ENCODE data around the gene CLMP. TPM values are rescaled to one million over a fixed set of nuclear protein-coding genes. Genes with fewer than 3 reads are reported as not detected.
"Not testable (repeated sequence)": the region's sequence is repeated elsewhere in the genome, so short reads cannot be mapped to it uniquely, and the experiment has no call there.

CLMP gene
- total and polyA plus RNA-seq, 4 donors = 12.9 to 33.8 (median 21.4) TPM

- 77% methylated on average over 4 of the region's 8 CpGs for WGBS (ENCODE audit: insufficient coverage)
- not testable (repeated sequence) for H3K27ac ChIP-seq (ENCODE audit: low read depth, low read length); H3K27me3 ChIP-seq (ENCODE audit: control insufficient read depth, insufficient read depth, low read length); DNase-seq (ENCODE audit: low read depth in 4 of 6, low spot score in 6 of 6); H3K9me3 ChIP-seq (ENCODE audit: control insufficient read depth, insufficient read depth, low read length); H3K4me1 ChIP-seq (ENCODE audit: control insufficient read depth, insufficient read depth, low read length); H3K36me3 ChIP-seq (ENCODE audit: control insufficient read depth, insufficient read depth, low read length); H3K4me3 ChIP-seq (ENCODE audit: low read depth, low read length)
Measured at GRCh38 chr11:123132034-123132766, 62.8 kb downstream of the CLMP start.

DNA sequence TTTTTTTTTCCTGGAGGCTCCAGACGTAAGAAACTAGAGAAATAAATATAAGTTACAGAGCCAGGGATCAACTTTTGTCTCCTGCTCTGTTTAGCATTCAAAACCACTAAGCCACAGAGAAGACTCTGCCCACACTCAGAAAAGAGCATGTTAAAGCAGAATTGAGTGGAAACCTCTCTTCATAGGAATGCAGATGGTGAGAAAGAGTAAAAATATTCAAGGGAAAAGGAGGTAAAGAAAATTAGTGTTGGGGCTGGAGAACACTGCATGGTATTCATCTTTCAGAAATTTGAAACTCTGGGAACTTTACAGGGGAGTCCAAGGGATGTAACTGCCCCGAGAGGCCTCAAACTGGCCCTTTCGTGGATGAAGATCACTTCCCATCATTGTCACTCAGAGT, 65.1 kb downstream of the CLMP start:
- no peak overlapping the region for H3K4me3 ChIP-seq (ENCODE audit: low read depth, low read length)
- DNase-seq (ENCODE audit: low read depth in 4 of 6, low spot score in 6 of 6) = no peak
- H3K9me3 ChIP-seq (ENCODE audit: control insufficient read depth, insufficient read depth, low read length) = no peaks in the 10 kb centered on the region
- 70% methylated on average over 2 of the region's 3 CpGs for WGBS (ENCODE audit: insufficient coverage)
- no peak overlapping the region for H3K27ac ChIP-seq (ENCODE audit: low read depth, low read length)
- H3K36me3 ChIP-seq (ENCODE audit: control insufficient read depth, insufficient read depth, low read length) = no peaks in the 10 kb centered on the region
- no peaks in the 10 kb centered on the region for H3K27me3 ChIP-seq (ENCODE audit: control insufficient read depth, insufficient read depth, low read length)
- peaks cover 4% of the 10 kb centered on the region for H3K4me1 ChIP-seq (ENCODE audit: control insufficient read depth, insufficient read depth, low read length)

- Histone ChIP-seq H3K27ac (ENCODE audit: low read depth, low read length) (no peak overlapping the region), H3K9me3 (ENCODE audit: control insufficient read depth, insufficient read depth, low read length) (no peaks in the 10 kb centered on the region), H3K27me3 (ENCODE audit: control insufficient read depth, insufficient read depth, low read length) (no peaks in the 10 kb centered on the region), H3K4me1 (ENCODE audit: control insufficient read depth, insufficient read depth, low read length) (peaks cover 1% of the 10 kb centered on the region), H3K36me3 (ENCODE audit: control insufficient read depth, insufficient read depth, low read length) (no peaks in the 10 kb centered on the region), H3K4me3 (ENCODE audit: low read depth, low read length) (no peak overlapping the region)
- WGBS (ENCODE audit: insufficient coverage) = 90% methylated on average over 1 of the region's 3 CpGs
- no peak for DNase-seq (ENCODE audit: low read depth in 4 of 6, low spot score in 6 of 6)
Measured at GRCh38 chr11:123125169-123125568, 69.9 kb downstream of the CLMP start.

- Histone ChIP-seq H3K36me3 (ENCODE audit: control insufficient read depth, insufficient read depth, low read length) (no peaks in the 10 kb centered on the region), H3K9me3 (ENCODE audit: control insufficient read depth, insufficient read depth, low read length) (no peaks in the 10 kb centered on the region), H3K4me1 (ENCODE audit: control insufficient read depth, insufficient read depth, low read length) (no peaks in the 10 kb centered on the region), H3K27ac (ENCODE audit: low read depth, low read length) (peak overlapping the region; percentile 50), H3K27me3 (ENCODE audit: control insufficient read depth, insufficient read depth, low read length) (no peaks in the 10 kb centered on the region), H3K4me3 (ENCODE audit: low read depth, low read length) (no peak overlapping the region)
- WGBS (ENCODE audit: insufficient coverage) = 72% methylated on average over 6 of the region's 7 CpGs
- no peak for DNase-seq (ENCODE audit: low read depth in 4 of 6, low spot score in 6 of 6)
Measured at GRCh38 chr11:123122852-123123251, 72.2 kb downstream of the CLMP start.

- no peak overlapping the region for H3K4me3 ChIP-seq (ENCODE audit: low read depth, low read length)
- no peaks in the 10 kb centered on the region for H3K27me3 ChIP-seq (ENCODE audit: control insufficient read depth, insufficient read depth, low read length)
- DNase-seq (ENCODE audit: low read depth in 4 of 6, low spot score in 6 of 6) = no peak
- 54% methylated on average over 5 of the region's 8 CpGs for WGBS (ENCODE audit: insufficient coverage)
- peak overlapping the region; percentile 50 for H3K27ac ChIP-seq (ENCODE audit: low read depth, low read length)
- no peaks in the 10 kb centered on the region for H3K4me1 ChIP-seq (ENCODE audit: control insufficient read depth, insufficient read depth, low read length)
- H3K9me3 ChIP-seq (ENCODE audit: control insufficient read depth, insufficient read depth, low read length) = no peaks in the 10 kb centered on the region
- no peaks in the 10 kb centered on the region for H3K36me3 ChIP-seq (ENCODE audit: control insufficient read depth, insufficient read depth, low read length)
Measured at GRCh38 chr11:123122341-123122740, 72.7 kb downstream of the CLMP start.

- no peaks in the 10 kb centered on the region for H3K9me3 ChIP-seq (ENCODE audit: control insufficient read depth, insufficient read depth, low read length)
- no peaks in the 10 kb centered on the region for H3K27me3 ChIP-seq (ENCODE audit: control insufficient read depth, insufficient read depth, low read length)
- no peak overlapping the region for H3K4me3 ChIP-seq (ENCODE audit: low read depth, low read length)
- H3K36me3 ChIP-seq (ENCODE audit: control insufficient read depth, insufficient read depth, low read length) = no peaks in the 10 kb centered on the region
- H3K4me1 ChIP-seq (ENCODE audit: control insufficient read depth, insufficient read depth, low read length) = no peaks in the 10 kb centered on the region
- no peak overlapping the region for H3K27ac ChIP-seq (ENCODE audit: low read depth, low read length)
- no peak for DNase-seq (ENCODE audit: low read depth in 4 of 6, low spot score in 6 of 6)
- WGBS (ENCODE audit: insufficient coverage) = no CpG with 5 or more reads among the region's 2 CpGs
Measured at GRCh38 chr11:123116486-123116885, 78.6 kb downstream of the CLMP start.

DNA sequence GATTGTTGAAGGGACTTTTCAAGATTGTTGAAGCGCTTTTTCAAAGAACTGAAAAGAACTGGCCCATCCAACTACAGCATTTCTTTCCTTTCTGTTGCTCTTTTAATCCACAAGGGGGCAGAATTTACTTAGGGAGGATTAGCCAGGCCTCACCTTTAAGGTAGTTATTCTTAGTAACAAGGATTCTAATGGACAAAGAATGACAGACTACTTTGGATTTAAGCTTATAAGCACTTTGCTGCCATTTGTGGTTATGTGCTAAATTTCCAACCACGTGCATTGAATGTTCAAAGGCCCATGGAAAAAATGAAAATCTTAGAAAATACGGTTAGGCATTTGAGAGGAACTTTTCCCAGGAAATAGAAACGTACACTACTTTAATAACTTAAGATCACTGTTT, 83.6 kb downstream of the CLMP start:
- H3K4me1 ChIP-seq (ENCODE audit: control insufficient read depth, insufficient read depth, low read length) = no peaks in the 10 kb centered on the region
- H3K36me3 ChIP-seq (ENCODE audit: control insufficient read depth, insufficient read depth, low read length) = no peaks in the 10 kb centered on the region
- 100% methylated on average over 1 of the region's 4 CpGs for WGBS (ENCODE audit: insufficient coverage)
- no peaks in the 10 kb centered on the region for H3K27me3 ChIP-seq (ENCODE audit: control insufficient read depth, insufficient read depth, low read length)
- H3K9me3 ChIP-seq (ENCODE audit: control insufficient read depth, insufficient read depth, low read length) = no peaks in the 10 kb centered on the region
- H3K4me3 ChIP-seq (ENCODE audit: low read depth, low read length) = no peak overlapping the region
- peak in 5 of 6 donors; percentile 29 to 86 (median 38) for DNase-seq (ENCODE audit: low read depth in 4 of 6, low spot score in 6 of 6)
- no peak overlapping the region for H3K27ac ChIP-seq (ENCODE audit: low read depth, low read length)

DNA sequence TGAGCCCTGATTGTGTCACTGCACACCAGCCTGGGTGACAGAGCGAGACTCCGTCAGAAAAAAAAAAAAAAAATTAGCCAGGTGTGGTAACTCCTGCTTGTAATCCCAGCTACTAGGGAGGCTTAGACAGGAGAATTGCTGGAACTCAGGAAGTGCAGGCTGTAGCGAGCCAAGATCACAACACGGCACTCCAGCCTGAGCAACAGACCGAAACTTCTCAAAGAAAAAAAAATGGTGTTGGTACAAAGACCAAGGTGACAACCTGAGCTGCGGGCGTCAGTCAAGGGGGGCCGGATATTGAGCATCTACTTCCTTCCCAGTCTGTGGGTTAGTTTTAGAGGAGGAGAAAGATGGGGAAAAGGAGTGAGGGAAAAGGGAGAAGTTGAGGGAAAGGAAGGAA, 84.7 kb downstream of the CLMP start:
- no peaks in the 10 kb centered on the region for H3K4me1 ChIP-seq (ENCODE audit: control insufficient read depth, insufficient read depth, low read length)
- H3K4me3 ChIP-seq (ENCODE audit: low read depth, low read length) = no peak overlapping the region
- no peak for DNase-seq (ENCODE audit: low read depth in 4 of 6, low spot score in 6 of 6)
- WGBS (ENCODE audit: insufficient coverage) = 91% methylated on average over 8 of the region's 8 CpGs
- no peaks in the 10 kb centered on the region for H3K9me3 ChIP-seq (ENCODE audit: control insufficient read depth, insufficient read depth, low read length)
- H3K27me3 ChIP-seq (ENCODE audit: control insufficient read depth, insufficient read depth, low read length) = no peaks in the 10 kb centered on the region
- H3K27ac ChIP-seq (ENCODE audit: low read depth, low read length) = no peak overlapping the region
- no peaks in the 10 kb centered on the region for H3K36me3 ChIP-seq (ENCODE audit: control insufficient read depth, insufficient read depth, low read length)

- no peak overlapping the region for H3K4me3 ChIP-seq (ENCODE audit: low read depth, low read length)
- 80% methylated on average over 2 of the region's 4 CpGs for WGBS (ENCODE audit: insufficient coverage)
- H3K4me1 ChIP-seq (ENCODE audit: control insufficient read depth, insufficient read depth, low read length) = peaks cover 6% of the 10 kb centered on the region
Measured at GRCh38 chr11:123107945-123108495, 87.0 kb downstream of the CLMP start.

GRCh38 chr11:123104697-123105096, 90.4 kb downstream of the CLMP start:
- H3K4me3 ChIP-seq (ENCODE audit: low read depth, low read length) = no peak overlapping the region
- 92% methylated on average over 3 of the region's 3 CpGs for WGBS (ENCODE audit: insufficient coverage)
- DNase-seq (ENCODE audit: low read depth in 4 of 6, low spot score in 6 of 6) = no peak
- H3K27ac ChIP-seq (ENCODE audit: low read depth, low read length) = no peak overlapping the region
- H3K27me3 ChIP-seq (ENCODE audit: control insufficient read depth, insufficient read depth, low read length) = no peaks in the 10 kb centered on the region
- no peaks in the 10 kb centered on the region for H3K36me3 ChIP-seq (ENCODE audit: control insufficient read depth, insufficient read depth, low read length)
- no peaks in the 10 kb centered on the region for H3K9me3 ChIP-seq (ENCODE audit: control insufficient read depth, insufficient read depth, low read length)
- peaks cover 25% of the 10 kb centered on the region for H3K4me1 ChIP-seq (ENCODE audit: control insufficient read depth, insufficient read depth, low read length)

More at GRCh38 chr11:123107945-123108495, 87.0 kb downstream of the CLMP start:
- H3K36me3 ChIP-seq (ENCODE audit: control insufficient read depth, insufficient read depth, low read length) = no peaks in the 10 kb centered on the region
- no peaks in the 10 kb centered on the region for H3K9me3 ChIP-seq (ENCODE audit: control insufficient read depth, insufficient read depth, low read length)
- no peak overlapping the region for H3K27ac ChIP-seq (ENCODE audit: low read depth, low read length)
- no peak for DNase-seq (ENCODE audit: low read depth in 4 of 6, low spot score in 6 of 6)
- no peaks in the 10 kb centered on the region for H3K27me3 ChIP-seq (ENCODE audit: control insufficient read depth, insufficient read depth, low read length)

All from spinal cord (tissue), 10 donors.